OCI-LY1 (cell line): ENCODE results near the gene MAPRE3.

Experiments used
- H2AFZ ChIP-seq: fragments of 200-600 bp; sonication (generic), shearing (Covaris generic); 2 replicates; pipeline ENCODE4 v1.6.0; 2014; ENCODE audit warnings: antibody characterized with exemption, mild to moderate bottlenecking, low read length
- H3F3A ChIP-seq: fragments of 200-600 bp; sonication (generic), shearing (Covaris generic); 2 replicates; pipeline ENCODE4 v1.6.0; 2014; ENCODE audit warnings: mild to moderate bottlenecking, antibody characterized with exemption, low read length, moderate library complexity; ENCODE audit not compliant: insufficient read depth
- H3K27ac ChIP-seq: fragments of 200-600 bp; sonication (generic); 2 replicates; pipeline ENCODE4 v1.5.1; 2014; ENCODE audit warnings: low read length, mixed run types, mild to moderate bottlenecking, low read depth; ENCODE audit not compliant: poor library complexity, severe bottlenecking
- H3K27me3 ChIP-seq: fragments of 200-600 bp; sonication (generic); 2 replicates; pipeline ENCODE4 v1.6.0; 2014; ENCODE audit warnings: antibody characterized with exemption, mild to moderate bottlenecking, low read length, moderate library complexity; ENCODE audit not compliant: insufficient read depth
- H3K36me3 ChIP-seq: fragments of 200-600 bp; sonication (generic); 2 replicates; pipeline ENCODE4 v1.6.1; 2014; ENCODE audit warnings: mild to moderate bottlenecking, antibody characterized with exemption, low read length, moderate library complexity, mixed read lengths; ENCODE audit not compliant: insufficient read depth
- H3K4me1 ChIP-seq: fragments of 200-600 bp; sonication (generic); 2 replicates; pipeline ENCODE4 v1.5.1; 2014; ENCODE audit warnings: mild to moderate bottlenecking, low read length, moderate library complexity; ENCODE audit not compliant: insufficient read depth, severe bottlenecking
- H3K4me2 ChIP-seq: fragments of 200-600 bp; sonication (generic), shearing (Covaris generic); 2 replicates; pipeline ENCODE4 v1.6.1; 2014; ENCODE audit warnings: low read length
- H3K4me3 ChIP-seq: fragments of 200-600 bp; sonication (generic); 2 replicates; pipeline ENCODE4 v1.5.1; 2014; ENCODE audit warnings: low read length, low read depth, mild to moderate bottlenecking, mixed read lengths; ENCODE audit not compliant: poor library complexity, severe bottlenecking
- H3K79me2 ChIP-seq: fragments of 200-600 bp; shearing (Covaris generic); 2 replicates; pipeline ENCODE4 v1.6.1; 2016; ENCODE audit warnings: mixed run types, low read length, mixed read lengths; ENCODE audit not compliant: insufficient read depth
- H3K9ac ChIP-seq: fragments of 200-600 bp; sonication (generic), shearing (Covaris generic); 2 replicates; pipeline ENCODE4 v1.6.1; 2014; ENCODE audit warnings: mild to moderate bottlenecking, low read length, mixed read lengths
- H3K9me2 ChIP-seq: fragments of 200-600 bp; sonication (generic), shearing (Covaris generic); 2 replicates; pipeline ENCODE4 v1.6.1; 2014; ENCODE audit warnings: low read depth, mild to moderate bottlenecking, low read length, mixed read lengths
- H3K9me3 ChIP-seq: fragments of 200-600 bp; shearing (Covaris generic); 2 replicates; pipeline ENCODE4 v1.6.1; 2014; ENCODE audit warnings: low read length, mixed read lengths
- H4K20me1 ChIP-seq: fragments of 200-600 bp; sonication (generic), shearing (Covaris generic); 2 replicates; pipeline ENCODE4 v1.6.0; 2016; ENCODE audit warnings: mild to moderate bottlenecking, low read length; ENCODE audit not compliant: insufficient read depth
- EZH2 ChIP-seq: fragments of 200-600 bp; sonication (generic), shearing (Covaris generic); IDR thresholded peaks from 2 replicates; pipeline ENCODE4 v1.8.0; 2017; ENCODE audit warnings: borderline replicate concordance, mixed run types, mild to moderate bottlenecking, antibody characterized with exemption, low read length, moderate library complexity, mixed read lengths
- TF ChIP-seq, protein P1 (sequence below): fragments of 200-600 bp; sonication (generic), shearing (Covaris generic); IDR thresholded peaks from 2 replicates; pipeline ENCODE4 v1.5.1; 2017; ENCODE audit warnings: mild to moderate bottlenecking, antibody characterized with exemption, low read length, moderate library complexity, mixed read lengths

MAPRE3 gene

DNA sequence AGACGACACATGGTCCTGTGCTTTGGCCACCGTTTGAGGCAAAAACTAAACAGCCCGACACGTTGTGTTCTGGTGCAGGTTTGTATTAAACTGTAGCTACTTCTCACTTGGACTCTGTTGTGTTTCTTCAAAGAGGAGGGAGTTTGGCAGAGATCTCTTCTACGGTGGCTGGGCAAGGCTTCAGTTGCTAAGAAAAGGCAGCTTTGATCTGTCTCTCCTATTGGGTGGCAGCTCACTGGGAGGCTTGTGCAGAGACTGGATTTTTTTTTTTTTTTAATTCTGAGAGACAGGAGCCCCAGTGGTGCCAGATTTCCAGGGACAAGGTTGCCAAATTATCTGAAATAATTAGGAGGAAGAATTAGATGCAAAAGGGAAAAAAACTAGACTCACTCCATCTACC lies 20.2 kb upstream of the MAPRE3 start:
- Histone ChIP-seq H3K4me2 (no peak overlapping the region), H3K27ac (no peak overlapping the region), H4K20me1 (no peaks in the 10 kb centered on the region), H3K4me3 (no peak overlapping the region), H3K79me2 (no peaks in the 10 kb centered on the region), H3K4me1 (no peaks in the 10 kb centered on the region), H2AFZ (no peak overlapping the region), H3K27me3 (no peaks in the 10 kb centered on the region; the same call in 1 of the 2 replicates), H3F3A (no peaks in the 10 kb centered on the region), H3K9me3 (no peaks in the 10 kb centered on the region), H3K9ac (no peak overlapping the region), H3K36me3 (no peaks in the 10 kb centered on the region), H3K9me2 (no peaks in the 10 kb centered on the region)
- TF ChIP-seq, protein P1, sequence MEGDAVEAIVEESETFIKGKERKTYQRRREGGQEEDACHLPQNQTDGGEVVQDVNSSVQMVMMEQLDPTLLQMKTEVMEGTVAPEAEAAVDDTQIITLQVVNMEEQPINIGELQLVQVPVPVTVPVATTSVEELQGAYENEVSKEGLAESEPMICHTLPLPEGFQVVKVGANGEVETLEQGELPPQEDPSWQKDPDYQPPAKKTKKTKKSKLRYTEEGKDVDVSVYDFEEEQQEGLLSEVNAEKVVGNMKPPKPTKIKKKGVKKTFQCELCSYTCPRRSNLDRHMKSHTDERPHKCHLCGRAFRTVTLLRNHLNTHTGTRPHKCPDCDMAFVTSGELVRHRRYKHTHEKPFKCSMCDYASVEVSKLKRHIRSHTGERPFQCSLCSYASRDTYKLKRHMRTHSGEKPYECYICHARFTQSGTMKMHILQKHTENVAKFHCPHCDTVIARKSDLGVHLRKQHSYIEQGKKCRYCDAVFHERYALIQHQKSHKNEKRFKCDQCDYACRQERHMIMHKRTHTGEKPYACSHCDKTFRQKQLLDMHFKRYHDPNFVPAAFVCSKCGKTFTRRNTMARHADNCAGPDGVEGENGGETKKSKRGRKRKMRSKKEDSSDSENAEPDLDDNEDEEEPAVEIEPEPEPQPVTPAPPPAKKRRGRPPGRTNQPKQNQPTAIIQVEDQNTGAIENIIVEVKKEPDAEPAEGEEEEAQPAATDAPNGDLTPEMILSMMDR = no peak
- TF ChIP-seq EZH2 = no peak

- no peak overlapping the region for H3K4me3 ChIP-seq
- TF ChIP-seq, protein P1 = no peak
- no peak for TF ChIP-seq EZH2
These were observed 19.2 kb upstream of the MAPRE3 start for GRCh38 chr2:26951236-26951635.

GRCh38 chr2:26952374-26952773 lies 18.1 kb upstream of the MAPRE3 start:
- no peak overlapping the region for H3K9ac ChIP-seq
- TF ChIP-seq, protein P1 = no peak
- no peak overlapping the region for H3K4me2 ChIP-seq
- no peaks in the 10 kb centered on the region for H3K4me1 ChIP-seq
- H3K27me3 ChIP-seq = no peaks in the 10 kb centered on the region
- H3K27ac ChIP-seq = no peak overlapping the region
- H4K20me1 ChIP-seq = no peaks in the 10 kb centered on the region
- H3K79me2 ChIP-seq = no peaks in the 10 kb centered on the region
- H3K4me3 ChIP-seq = no peak overlapping the region
- H3F3A ChIP-seq = no peaks in the 10 kb centered on the region
- no peaks in the 10 kb centered on the region for H3K9me3 ChIP-seq
- H2AFZ ChIP-seq = no peak overlapping the region
- no peaks in the 10 kb centered on the region for H3K36me3 ChIP-seq
- H3K9me2 ChIP-seq = no peaks in the 10 kb centered on the region

More at GRCh38 chr2:26951236-26951635, 19.2 kb upstream of the MAPRE3 start:
- Histone ChIP-seq H3K79me2 (no peaks in the 10 kb centered on the region), H3K4me1 (no peaks in the 10 kb centered on the region), H3K9ac (no peak overlapping the region), H3K4me2 (no peak overlapping the region), H3K27me3 (no peaks in the 10 kb centered on the region; the same call in 1 of the 2 replicates), H3K9me2 (no peaks in the 10 kb centered on the region), H3K36me3 (no peaks in the 10 kb centered on the region), H3K27ac (no peak overlapping the region), H4K20me1 (no peaks in the 10 kb centered on the region), H3F3A (no peaks in the 10 kb centered on the region), H3K9me3 (no peaks in the 10 kb centered on the region), H2AFZ (no peak overlapping the region)
